ENCODE data around the gene CLDN34.

CLDN34 gene

DNA sequence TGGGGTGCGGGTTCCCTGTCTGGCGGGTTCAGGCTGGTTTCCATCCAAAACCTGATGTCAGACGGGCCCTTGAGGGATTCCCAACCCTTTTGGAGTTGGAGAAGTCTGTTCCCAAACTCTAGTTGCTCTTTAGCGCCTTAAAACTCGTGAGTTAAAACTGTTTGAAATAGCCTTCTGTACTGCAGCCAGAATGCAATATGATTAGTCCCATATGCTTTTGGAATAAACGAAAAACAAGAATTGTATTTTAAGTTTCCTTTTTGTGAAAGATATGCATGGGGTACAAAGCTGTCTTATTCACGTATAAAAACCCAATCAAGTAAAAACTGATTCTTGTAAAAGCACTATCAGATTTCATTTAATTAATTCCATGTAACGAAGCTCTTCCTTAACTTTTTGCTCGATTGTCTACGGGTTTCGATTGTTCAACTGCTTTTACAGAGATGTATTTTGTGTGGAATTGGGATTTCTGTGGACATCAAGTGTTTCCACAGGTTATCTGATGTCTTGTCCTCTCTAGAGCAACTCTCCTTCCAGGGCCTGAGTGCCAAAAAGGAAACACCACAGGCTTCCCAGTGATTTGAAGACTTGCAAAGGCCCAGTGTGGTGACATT is 49.5 kb downstream of the CLDN34 start:
- DNase-seq: peak; percentile 5

DNA sequence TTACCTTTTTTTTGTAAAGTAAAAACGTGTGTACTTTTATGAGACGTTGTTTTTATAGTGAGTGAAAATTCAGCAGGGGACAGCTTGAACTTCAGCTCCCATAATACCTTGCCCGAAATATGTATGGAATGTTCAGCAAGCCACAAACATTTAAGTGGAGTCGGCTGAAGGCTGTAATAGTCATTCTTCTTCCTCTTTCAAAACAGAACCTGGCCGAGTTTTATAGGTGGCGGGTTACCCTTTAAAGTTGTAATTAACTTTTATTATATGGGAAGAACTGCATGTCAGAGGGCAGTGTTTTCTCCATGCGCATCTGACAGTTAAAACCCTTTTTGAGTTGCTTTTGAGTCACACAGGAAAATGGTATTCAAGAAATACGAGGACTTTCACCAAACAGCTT is 50.7 kb downstream of the CLDN34 start:
- DNase-seq: peak; percentile 77

Measured in fibroblast of skin of back (primary cell).